Pancreas (tissue), 10 donors: ENCODE results near the gene MLF2. TPM values are rescaled to one million over a fixed set of nuclear protein-coding genes. Genes with fewer than 3 reads are reported as not detected.

Source experiments
- ATAC-seq, 4 donors: fragments of 200-7000 bp; cut with Tn5 transposase; one replicate each; pipeline versions ENCODE4 v1.8.0 to v1.9.1; 2020; ENCODE audit warnings: mild to moderate bottlenecking in 4 of 4, moderate library complexity in 4 of 4
- DNase-seq, 6 donors: peaks; one replicate each; pipeline ENCODE4 v3.0.0-alpha.2; 2020
- FAIRE-seq: peaks from 2 replicates; lab custom pipeline; 2012; peaks lifted over from hg19 to GRCh38; lab: Jason Lieb, UNC
- H3K27ac ChIP-seq, 4 donors: fragments of 200-600 bp; sonication (generic); 1 replicate in 3 of 4; 2 replicates in 1 of 4; pipeline versions ENCODE4 v1.5.0 to v1.8.0; 2020
- H3K27me3 ChIP-seq, 4 donors: fragments of 200-600 bp; one replicate each; pipeline ENCODE4 v1.8.0; 2021
- H3K36me3 ChIP-seq, 3 donors: fragments of 200-600 bp; sonication (generic) in 1 of 3; one replicate each; pipeline versions ENCODE4 v1.5.0 to v1.8.0; 2020 to 2021
- H3K4me1 ChIP-seq, 3 donors: fragments of 200-600 bp; one replicate each; pipeline ENCODE4 v1.8.0; 2021
- H3K4me3 ChIP-seq, 4 donors: fragments of 200-600 bp; sonication (generic) in 2 of 4; one replicate each; pipeline versions ENCODE4 v1.5.0 to v1.8.0; 2020 to 2021
- H3K9me3 ChIP-seq, 4 donors: fragments of 200-600 bp; one replicate each; pipeline ENCODE4 v1.8.0; 2021
- WGBS, 2 donors: extraction: QIAGEN DNeasy Blood & Tissue Kit; methylation state at CpG; one replicate each; pipeline ENCODE4 v1.1.7; 2013; 5-methylcytosine and 5-hydroxymethylcytosine counted together
- intact Hi-C, 3 donors: fragments of 100-400 bp; cut with DNase I; formaldehyde crosslinking; loops; one replicate each; pipeline versions ENCODE4 v1.11.1 to v1.14.2; 2022
- polyA plus RNA-seq, 2 donors: library from polyadenylated mRNA; stranded (reverse); fragments of 200-250 nt; gene quantifications; one replicate each; pipeline ENCODE4 v1.2.3, GENCODE V29; 2013
- total RNA-seq, 6 donors: library from RNA; stranded (reverse); fragmentation: NEBNext Ultra II Directional in 4 of 6; extraction: Animal tissue kit (Norgen Biotek cat#: 25700) in 4 of 6; gene quantifications; one replicate each; pipeline versions ENCODE4 v1.2.1 to v1.2.4, GENCODE V29; 2021 to 2023
- TF ChIP-seq, protein P1 (sequence below), 4 donors: fragments of 200-600 bp; sonication (generic) in 3 of 4; IDR thresholded peaks; one replicate each; pipeline versions ENCODE4 v1.5.0 to v1.8.0; 2021; ENCODE audit warnings: antibody characterized with exemption in 4 of 4
- donor health status: healthy with polysubstance abuse.
- donor health status: DM: no; HTN: no; CAD: no; lungs with moderate emphysema.
- donor health status: DM: no; HTN: no; CAD: no.
- donor health status: control.
- donor health status: control.
- donor health status: Bipolar disorder and iron deficiency.
- donor health status: DM: yes; HTN: yes; CAD: no.
- donor health status: DM: no; HTN: no; CAD: no.
- donor health status: DM: no; HTN: no; CAD: no.
- donor health status: DM: yes; HTN: yes; CAD: no.

Gene MLF2
- total and polyA plus RNA-seq, 8 donors: 38.5 to 111 (median 60.8) TPM

DNA sequence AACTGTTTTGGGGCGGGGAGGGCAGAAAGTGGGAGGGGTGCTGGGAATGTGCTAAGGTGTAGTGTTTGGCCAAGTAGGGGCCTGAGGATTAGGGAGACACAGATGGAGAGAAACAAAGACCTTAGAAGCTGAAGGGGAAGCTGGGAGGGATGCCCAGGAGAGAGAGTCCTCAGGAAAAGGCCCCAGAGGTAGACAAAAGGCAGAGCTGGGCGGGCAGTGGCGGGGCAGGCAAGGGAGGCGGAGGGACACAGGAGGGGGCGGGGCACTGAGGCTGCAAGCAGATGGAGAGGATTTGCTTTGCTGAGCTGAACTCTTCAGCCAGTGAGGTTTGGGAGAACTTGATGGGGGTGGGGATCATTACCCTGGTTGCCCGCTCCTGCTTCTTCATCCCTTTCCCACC, 16.0 kb upstream of the MLF2 start:
- Histone ChIP-seq H3K4me3 (no peak overlapping the region), H3K27me3 (no peaks in the 10 kb centered on the region), H3K4me1 (peaks cover 5 to 20% (median 12%) of the 10 kb centered on the region in 3 donors), H3K27ac (no peak overlapping the region), H3K36me3 (no peaks in the 10 kb centered on the region), H3K9me3 (no peaks in the 10 kb centered on the region)
- DNase-seq (peak in 1 of 6 donors; percentile 33), ATAC-seq (no peak), FAIRE-seq (no peak)
- intact Hi-C loops: no loop called here
- TF ChIP-seq, protein P1, sequence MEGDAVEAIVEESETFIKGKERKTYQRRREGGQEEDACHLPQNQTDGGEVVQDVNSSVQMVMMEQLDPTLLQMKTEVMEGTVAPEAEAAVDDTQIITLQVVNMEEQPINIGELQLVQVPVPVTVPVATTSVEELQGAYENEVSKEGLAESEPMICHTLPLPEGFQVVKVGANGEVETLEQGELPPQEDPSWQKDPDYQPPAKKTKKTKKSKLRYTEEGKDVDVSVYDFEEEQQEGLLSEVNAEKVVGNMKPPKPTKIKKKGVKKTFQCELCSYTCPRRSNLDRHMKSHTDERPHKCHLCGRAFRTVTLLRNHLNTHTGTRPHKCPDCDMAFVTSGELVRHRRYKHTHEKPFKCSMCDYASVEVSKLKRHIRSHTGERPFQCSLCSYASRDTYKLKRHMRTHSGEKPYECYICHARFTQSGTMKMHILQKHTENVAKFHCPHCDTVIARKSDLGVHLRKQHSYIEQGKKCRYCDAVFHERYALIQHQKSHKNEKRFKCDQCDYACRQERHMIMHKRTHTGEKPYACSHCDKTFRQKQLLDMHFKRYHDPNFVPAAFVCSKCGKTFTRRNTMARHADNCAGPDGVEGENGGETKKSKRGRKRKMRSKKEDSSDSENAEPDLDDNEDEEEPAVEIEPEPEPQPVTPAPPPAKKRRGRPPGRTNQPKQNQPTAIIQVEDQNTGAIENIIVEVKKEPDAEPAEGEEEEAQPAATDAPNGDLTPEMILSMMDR (IDR thresholded peaks at IDR 0.05): no peak
- 80 to 85% methylated on average over 6 of the region's 6 CpGs for WGBS, 2 donors

DNA sequence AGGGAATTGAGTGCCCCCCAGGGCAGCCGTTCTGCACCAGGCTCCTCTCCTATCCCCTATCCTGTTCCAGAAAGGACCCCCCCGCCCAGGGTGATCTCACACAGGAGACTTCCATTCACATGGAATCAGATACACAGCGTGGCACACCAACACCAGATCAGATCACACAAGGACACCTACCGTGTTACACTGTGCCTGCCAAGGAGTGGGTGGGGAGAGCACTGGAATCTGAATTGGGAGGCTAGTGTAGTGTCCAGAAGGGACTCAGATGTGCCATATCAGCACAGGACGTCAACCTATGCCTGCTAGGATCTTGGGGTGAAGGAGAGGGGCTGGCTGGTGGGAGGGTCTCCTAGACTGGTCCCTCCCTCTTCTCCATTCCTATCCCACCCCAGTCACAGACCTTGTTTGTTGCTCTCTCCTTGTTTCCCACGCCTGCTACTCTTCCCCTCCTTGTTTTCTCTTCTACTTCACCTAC, 15.5 kb upstream of the MLF2 start:
- ATAC-seq (no peak), FAIRE-seq (no peak), DNase-seq (no peak)
- WGBS, 2 donors: 55 to 64% methylated on average over 6 of the region's 6 CpGs
- Histone ChIP-seq H3K4me1 (peaks cover 5 to 25% (median 16%) of the 10 kb centered on the region in 3 donors), H3K4me3 (peak overlapping the region in 2 of 4 donors; percentile 63 to 83), H3K9me3 (no peaks in the 10 kb centered on the region), H3K27me3 (no peaks in the 10 kb centered on the region), H3K27ac (no peak overlapping the region), H3K36me3 (no peaks in the 10 kb centered on the region)
- intact Hi-C loops: no loop called here
- TF ChIP-seq, protein P1 (IDR thresholded peaks at IDR 0.05): no peak

DNA sequence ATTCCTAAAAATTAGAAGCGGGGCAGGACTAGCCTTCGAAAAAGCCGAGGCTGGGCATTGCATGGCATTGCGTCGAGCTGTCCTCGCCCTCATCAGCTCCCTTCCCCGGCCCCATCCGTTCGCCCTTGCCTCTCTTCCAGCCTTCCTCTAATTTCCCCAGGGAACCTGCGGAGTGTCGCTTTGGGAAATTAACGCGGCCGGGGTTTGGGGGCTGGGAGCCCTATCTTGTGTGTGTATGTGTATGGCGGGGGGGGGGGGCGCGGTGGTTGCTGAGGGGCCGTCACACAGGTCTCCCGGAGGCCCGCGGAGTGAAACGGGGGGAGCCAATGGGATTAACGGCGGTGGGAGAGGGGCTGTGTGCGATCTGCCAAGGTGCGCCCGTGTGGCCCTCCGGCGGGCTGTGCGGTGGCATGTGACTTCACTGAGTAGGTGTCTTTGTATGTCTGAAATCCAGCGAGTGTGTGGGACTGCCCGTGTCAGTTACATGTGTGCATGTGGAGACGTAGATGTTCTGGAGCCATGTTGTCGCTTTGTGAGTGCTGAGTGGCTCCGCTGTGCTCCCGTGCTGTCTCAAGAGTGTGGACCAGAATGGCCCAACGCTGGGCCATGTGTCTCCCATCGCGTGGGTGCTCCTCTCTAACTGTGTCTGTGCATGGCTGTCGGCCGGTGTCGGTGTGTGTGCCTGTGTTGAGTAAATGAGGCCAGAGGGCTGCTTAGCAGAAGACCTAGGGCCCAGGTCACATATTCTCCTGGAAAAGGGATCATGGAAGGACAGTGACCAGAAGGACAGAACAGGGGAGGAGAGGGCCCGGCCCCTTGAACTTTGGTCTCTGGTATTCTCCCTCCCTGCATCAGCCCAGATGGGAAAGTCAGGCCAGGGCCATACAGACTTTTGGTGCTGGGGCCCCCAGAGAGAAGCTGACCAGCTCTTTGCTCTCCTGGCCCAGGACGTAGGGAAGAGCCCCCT, 14.7 kb upstream of the MLF2 start:
- H3K4me1 ChIP-seq: peaks cover 5 to 29% (median 16%) of the 10 kb centered on the region in 3 donors
- peak overlapping the region in 2 of 4 donors; percentile 84 to 90 for H3K27ac ChIP-seq
- TF ChIP-seq, protein P1 (IDR thresholded peaks at IDR 0.05): no peak
- intact Hi-C loops: no loop called here
- no peaks in the 10 kb centered on the region for H3K36me3 ChIP-seq
- H3K4me3 ChIP-seq: peak overlapping the region; percentile 47 to 83 (median 62)
- no peak for FAIRE-seq
- WGBS, 2 donors: 16 to 28% methylated on average over 30 to 44 of the region's 44 CpGs
- no peaks in the 10 kb centered on the region for H3K27me3 ChIP-seq
- ATAC-seq: peak in 1 of 4 donors; percentile 1
- no peak for DNase-seq
- H3K9me3 ChIP-seq: no peaks in the 10 kb centered on the region

- peak overlapping the region; percentile 45 to 90 (median 76) for H3K27ac ChIP-seq
- TF ChIP-seq, protein P1 (IDR thresholded peaks at IDR 0.05): peak; percentile 33 to 59 (median 48)
- no peaks in the 10 kb centered on the region for H3K27me3 ChIP-seq
- intact Hi-C loops: no loop called here
- H3K36me3 ChIP-seq: no peaks in the 10 kb centered on the region
- H3K4me1 ChIP-seq: peaks cover 5 to 29% (median 16%) of the 10 kb centered on the region in 3 donors
- no peaks in the 10 kb centered on the region for H3K9me3 ChIP-seq
- WGBS, 2 donors: 1 to 2% methylated on average over 16 to 88 of the region's 88 CpGs
- H3K4me3 ChIP-seq: peak overlapping the region; percentile 47 to 83 (median 62)
- DNase-seq (peak; percentile 76 to 93 (median 83)), ATAC-seq (peak; percentile 66 to 78 (median 69)), FAIRE-seq (no peak)
These were observed 13.9 kb upstream of the MLF2 start for GRCh38 chr12:6766651-6767349.
